WTC11 (cell line): Measurements from ENCODE around the gene CCDC167. TPM values are rescaled to one million over a fixed set of nuclear protein-coding genes. Genes with fewer than 3 reads are reported as not detected.
"Not testable (repeated sequence)": the region's sequence is repeated elsewhere in the genome, so short reads cannot be mapped to it uniquely, and the experiment has no call there.

Experiments
- ATAC-seq: fragments of 200-7000 bp; cut with Tn5 transposase; 2 replicates; pipeline ENCODE4 v1.10.0; 2021; ENCODE audit warnings: mild to moderate bottlenecking, moderate library complexity
- CTCF ChIA-PET: fragments of 300-600 bp; sonication (Branson Sonifier 250); formaldehyde crosslinking; loops from one replicate; lab custom pipeline; 2021; ENCODE audit warnings: antibody characterized with exemption; lab: Charles Lee
- POLR2A ChIA-PET: fragments of 350-600 bp; sonication (Branson Sonifier 250); formaldehyde crosslinking; loops from one replicate; lab custom pipeline; 2021; ENCODE audit warnings: antibody characterized with exemption; lab: Charles Lee
- DNase-seq: peaks from one replicate; pipeline ENCODE4 v3.0.0; 2021; ENCODE audit warnings: low spot score
- H3K27ac Mint-ChIP-seq: 2 replicates; pipeline ENCODE4 v1.8.0; 2021; ENCODE audit warnings: mixed read lengths
- H3K27me3 Mint-ChIP-seq: 2 replicates; pipeline ENCODE4 v1.8.0; 2021; ENCODE audit warnings: low read depth, mild to moderate bottlenecking, moderate library complexity, mixed read lengths
- H3K36me3 Mint-ChIP-seq: 2 replicates; pipeline ENCODE4 v1.8.0; 2021; ENCODE audit warnings: mixed read lengths
- H3K4me1 Mint-ChIP-seq: 2 replicates; pipeline ENCODE4 v1.8.0; 2022; ENCODE audit warnings: mixed read lengths
- H3K4me3 Mint-ChIP-seq: 2 replicates; pipeline ENCODE4 v1.8.0; 2021; ENCODE audit warnings: mild to moderate bottlenecking, moderate library complexity, mixed read lengths
- H3K9me3 Mint-ChIP-seq: 2 replicates; pipeline ENCODE4 v1.8.0; 2021; ENCODE audit warnings: mixed read lengths
- EMX1 ChIP-seq: fragments of 250-450 bp; sonication (Bioruptor Pico); IDR thresholded peaks from 2 replicates; pipeline ENCODE4 v1.8.0; 2021; ENCODE audit warnings: mild to moderate bottlenecking
- HMGA2 ChIP-seq: fragments of 250-450 bp; sonication (Bioruptor Pico); IDR thresholded peaks from 2 replicates; pipeline ENCODE4 v1.4.0; 2021; ENCODE audit warnings: mild to moderate bottlenecking, moderate library complexity
- IRF1 ChIP-seq: sonication (generic); formaldehyde crosslinking; IDR thresholded peaks from 2 replicates; pipeline ENCODE4 v1.8.0; 2023; ENCODE audit warnings: missing genetic modification reagents
- JAZF1 ChIP-seq: fragments of 250-450 bp; sonication (Bioruptor Pico); IDR thresholded peaks from 2 replicates; pipeline ENCODE4 v1.9.0; 2021; ENCODE audit warnings: moderate library complexity, mild to moderate bottlenecking, inconsistent platforms
- MAX ChIP-seq: sonication (generic); formaldehyde crosslinking; IDR thresholded peaks from 2 replicates; pipeline ENCODE4 v1.8.0; 2022; ENCODE audit warnings: mild to moderate bottlenecking, missing genetic modification reagents
- MLX ChIP-seq: sonication (generic); formaldehyde crosslinking; IDR thresholded peaks from 2 replicates; pipeline ENCODE4 v1.8.1; 2023; ENCODE audit warnings: mild to moderate bottlenecking, missing genetic modification reagents, moderate library complexity
- NR2C2 ChIP-seq: sonication (generic); formaldehyde crosslinking; IDR thresholded peaks from 2 replicates; pipeline ENCODE4 v1.8.0; 2022; ENCODE audit warnings: mild to moderate bottlenecking, missing genetic modification reagents
- RORB ChIP-seq: fragments of 250-450 bp; sonication (Bioruptor Pico); IDR thresholded peaks from 2 replicates; pipeline ENCODE4 v1.9.0; 2021; ENCODE audit warnings: mild to moderate bottlenecking
- TEAD1 ChIP-seq: sonication (generic); formaldehyde crosslinking; IDR thresholded peaks from 2 replicates; pipeline ENCODE4 v1.8.0; 2022; ENCODE audit warnings: mild to moderate bottlenecking, missing genetic modification reagents
- ZNF138 ChIP-seq: sonication (generic); formaldehyde crosslinking; conservative IDR thresholded peaks from 2 replicates; pipeline ENCODE4 v1.8.1; 2022; ENCODE audit warnings: mild to moderate bottlenecking, moderate library complexity, missing genetic modification reagents
- ZNF317 ChIP-seq: sonication (generic); formaldehyde crosslinking; IDR thresholded peaks from 2 replicates; pipeline ENCODE4 v1.8.1; 2023; ENCODE audit warnings: low read depth, mild to moderate bottlenecking, moderate library complexity, missing genetic modification reagents, borderline replicate concordance
- total RNA-seq: library from RNA; stranded (reverse); gene quantifications from 3 replicates; pipeline ENCODE4 v1.2.3, GENCODE V29; 2021
- TF ChIP-seq, protein P1 (sequence below): sonication (generic); formaldehyde crosslinking; conservative IDR thresholded peaks from 2 replicates; pipeline ENCODE4 v1.8.1; 2022; ENCODE audit warnings: mild to moderate bottlenecking, missing genetic modification reagents
- TF ChIP-seq, protein P2 (sequence below): sonication (generic); formaldehyde crosslinking; IDR thresholded peaks from 2 replicates; pipeline ENCODE4 v1.8.1; 2022; ENCODE audit warnings: missing genetic modification reagents, borderline replicate concordance
- TF ChIP-seq, protein P3 (sequence below): fragments of 250-450 bp; sonication (Bioruptor Pico); IDR thresholded peaks from 2 replicates; pipeline ENCODE4 v1.9.0; 2021; ENCODE audit warnings: moderate library complexity, mild to moderate bottlenecking, inconsistent platforms, borderline replicate concordance
- TF ChIP-seq, protein P4 (sequence below): fragments of 250-450 bp; sonication (Bioruptor Pico); IDR thresholded peaks from 2 replicates; pipeline ENCODE4 v1.8.0; 2021; ENCODE audit warnings: mild to moderate bottlenecking

The CCDC167 gene
- total RNA-seq, 1 experiment from 2014 or later = 19.1 TPM

DNA sequence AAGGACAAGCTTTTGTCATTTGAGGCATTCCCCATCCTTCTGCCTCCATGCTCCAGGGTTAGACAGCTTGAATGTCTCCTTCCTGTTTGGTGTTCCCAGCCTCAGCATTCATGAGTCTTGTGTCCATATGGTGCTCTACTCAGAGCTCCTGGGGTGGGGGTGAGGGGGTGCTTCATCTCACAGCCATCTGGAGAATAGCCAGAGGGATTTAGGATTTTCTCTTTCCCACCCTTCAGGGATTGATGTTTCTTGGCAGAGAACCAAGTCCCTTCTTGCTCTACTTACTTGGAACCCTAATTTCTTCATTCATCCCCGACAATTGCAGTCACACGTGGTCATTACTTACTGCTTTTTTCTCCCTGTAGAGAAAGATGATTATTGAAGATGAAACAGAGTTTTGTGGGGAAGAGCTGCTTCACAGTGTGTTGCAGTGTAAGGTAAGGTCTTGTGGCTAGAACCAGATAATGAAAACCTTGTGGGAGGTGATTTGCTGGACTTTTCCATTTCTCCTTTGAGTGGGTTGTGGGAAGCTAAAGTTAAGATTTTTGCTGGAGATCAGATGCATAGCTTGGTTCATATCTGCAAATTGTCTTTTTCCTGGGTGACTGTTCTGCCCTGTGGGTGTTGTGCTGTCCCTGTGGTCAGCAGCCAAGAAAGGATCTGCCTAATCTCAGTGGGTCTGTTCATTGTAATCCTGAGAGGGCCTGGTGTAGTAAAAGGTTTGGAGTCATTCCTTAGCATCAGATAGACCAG, 48.1 kb downstream of the CCDC167 start:
- no peaks in the 10 kb centered on the region for H3K9me3 Mint-ChIP-seq
- no peak overlapping the region for H3K27ac Mint-ChIP-seq
- peaks cover 42% of the 10 kb centered on the region for H3K36me3 Mint-ChIP-seq
- DNase-seq (no peak), ATAC-seq (no peak)
- CTCF ChIA-PET = no interaction called here
- no peak overlapping the region for H3K4me3 Mint-ChIP-seq
- POLR2A ChIA-PET = no interaction called here
- TF ChIP-seq, protein P1, sequence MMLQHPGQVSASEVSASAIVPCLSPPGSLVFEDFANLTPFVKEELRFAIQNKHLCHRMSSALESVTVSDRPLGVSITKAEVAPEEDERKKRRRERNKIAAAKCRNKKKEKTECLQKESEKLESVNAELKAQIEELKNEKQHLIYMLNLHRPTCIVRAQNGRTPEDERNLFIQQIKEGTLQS = no peak
- TF ChIP-seq EMX1 (CRISPR knock-in tag) (no peak), RORB (CRISPR knock-in tag) (no peak), JAZF1 (no peak), IRF1 (CRISPR knock-in tag) (no peak), HMGA2 (CRISPR knock-in tag) (no peak), NR2C2 (no peak), MLX (CRISPR knock-in tag) (no peak), MAX (CRISPR knock-in tag) (no peak)
- TF ChIP-seq, protein P2, sequence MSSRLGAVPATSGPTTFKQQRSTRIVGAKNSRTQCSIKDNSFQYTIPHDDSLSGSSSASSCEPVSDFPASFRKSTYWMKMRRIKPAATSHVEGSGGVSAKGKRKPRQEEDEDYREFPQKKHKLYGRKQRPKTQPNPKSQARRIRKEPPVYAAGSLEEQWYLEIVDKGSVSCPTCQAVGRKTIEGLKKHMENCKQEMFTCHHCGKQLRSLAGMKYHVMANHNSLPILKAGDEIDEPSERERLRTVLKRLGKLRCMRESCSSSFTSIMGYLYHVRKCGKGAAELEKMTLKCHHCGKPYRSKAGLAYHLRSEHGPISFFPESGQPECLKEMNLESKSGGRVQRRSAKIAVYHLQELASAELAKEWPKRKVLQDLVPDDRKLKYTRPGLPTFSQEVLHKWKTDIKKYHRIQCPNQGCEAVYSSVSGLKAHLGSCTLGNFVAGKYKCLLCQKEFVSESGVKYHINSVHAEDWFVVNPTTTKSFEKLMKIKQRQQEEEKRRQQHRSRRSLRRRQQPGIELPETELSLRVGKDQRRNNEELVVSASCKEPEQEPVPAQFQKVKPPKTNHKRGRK (CRISPR knock-in tag) = no peak
- TF ChIP-seq, protein P3, sequence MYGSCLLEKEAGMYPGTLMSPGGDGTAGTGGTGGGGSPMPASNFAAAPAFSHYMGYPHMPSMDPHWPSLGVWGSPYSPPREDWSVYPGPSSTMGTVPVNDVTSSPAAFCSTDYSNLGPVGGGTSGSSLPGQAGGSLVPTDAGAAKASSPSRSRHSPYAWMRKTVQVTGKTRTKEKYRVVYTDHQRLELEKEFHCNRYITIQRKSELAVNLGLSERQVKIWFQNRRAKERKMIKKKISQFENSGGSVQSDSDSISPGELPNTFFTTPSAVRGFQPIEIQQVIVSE (CRISPR knock-in tag) = no peak
- TF ChIP-seq, protein P4, sequence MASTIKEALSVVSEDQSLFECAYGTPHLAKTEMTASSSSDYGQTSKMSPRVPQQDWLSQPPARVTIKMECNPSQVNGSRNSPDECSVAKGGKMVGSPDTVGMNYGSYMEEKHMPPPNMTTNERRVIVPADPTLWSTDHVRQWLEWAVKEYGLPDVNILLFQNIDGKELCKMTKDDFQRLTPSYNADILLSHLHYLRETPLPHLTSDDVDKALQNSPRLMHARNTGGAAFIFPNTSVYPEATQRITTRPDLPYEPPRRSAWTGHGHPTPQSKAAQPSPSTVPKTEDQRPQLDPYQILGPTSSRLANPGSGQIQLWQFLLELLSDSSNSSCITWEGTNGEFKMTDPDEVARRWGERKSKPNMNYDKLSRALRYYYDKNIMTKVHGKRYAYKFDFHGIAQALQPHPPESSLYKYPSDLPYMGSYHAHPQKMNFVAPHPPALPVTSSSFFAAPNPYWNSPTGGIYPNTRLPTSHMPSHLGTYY (CRISPR knock-in tag) = no peak
- no peaks in the 10 kb centered on the region for H3K4me1 Mint-ChIP-seq
- no peaks in the 10 kb centered on the region for H3K27me3 Mint-ChIP-seq

DNA sequence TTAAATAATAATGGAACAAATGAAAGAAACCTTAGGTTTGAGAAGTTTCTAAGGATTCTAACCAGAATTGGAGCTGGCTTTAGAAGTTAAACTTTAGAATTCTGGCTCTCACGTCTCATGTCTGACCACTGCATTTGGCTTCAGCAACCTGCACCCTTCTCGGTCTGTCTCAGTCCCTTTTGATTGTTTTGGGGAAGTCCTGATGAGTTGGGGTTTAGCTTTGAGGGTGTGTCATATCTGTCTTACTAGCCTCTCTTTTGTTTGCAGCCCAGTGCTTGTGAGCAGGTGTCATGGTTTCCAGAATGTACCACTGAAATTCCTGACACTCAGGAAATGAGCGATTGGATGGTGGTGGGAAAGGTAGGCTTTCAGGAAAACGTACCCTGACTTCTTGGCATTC, 49.7 kb downstream of the CCDC167 start:
- Mint-ChIP-seq H3K27me3 (no peaks in the 10 kb centered on the region), H3K9me3 (no peaks in the 10 kb centered on the region), H3K27ac (no peak overlapping the region), H3K4me3 (no peak overlapping the region), H3K4me1 (no peaks in the 10 kb centered on the region), H3K36me3 (peaks cover 47% of the 10 kb centered on the region)
- ATAC-seq (no peak), DNase-seq (no peak)
- CTCF ChIA-PET = no interaction called here
- no peak for TF ChIP-seq ZNF138
- TF ChIP-seq MAX (CRISPR knock-in tag) = no peak
- no peak for TF ChIP-seq ZNF317 (CRISPR knock-in tag)
- TF ChIP-seq TEAD1 (CRISPR knock-in tag) = no peak
- POLR2A ChIA-PET = no interaction called here

DNA sequence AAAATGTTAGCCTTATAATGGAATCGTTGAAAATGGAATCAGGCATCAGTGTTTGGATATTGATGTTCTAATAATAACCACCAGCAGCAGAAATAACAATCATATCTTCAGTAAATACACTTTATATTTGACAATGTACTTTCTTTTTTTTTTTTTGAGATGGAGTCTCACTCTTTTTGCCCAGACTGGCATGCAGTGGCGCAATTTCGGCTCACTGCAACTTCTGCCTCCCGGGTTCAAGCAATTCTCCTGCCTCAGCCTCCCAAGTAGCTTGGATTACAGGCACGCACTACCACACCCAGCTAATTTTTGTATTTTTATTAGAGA, 56.5 kb downstream of the CCDC167 start:
- CTCF ChIA-PET, ATAC-seq, H3K27ac Mint-ChIP-seq, DNase-seq, H3K27me3 Mint-ChIP-seq, H3K4me3 Mint-ChIP-seq, H3K4me1 Mint-ChIP-seq, H3K9me3 Mint-ChIP-seq: not testable (repeated sequence)
- POLR2A ChIA-PET = interaction anchor here (1.0 kb wide), 1 partner anchor 10 kb away, joined by 3 read pairs; the partner anchor contains the start of gene CMTR1
- peaks cover 28% of the 10 kb centered on the region for H3K36me3 Mint-ChIP-seq
